GM12865 (cell line): ENCODE results near the gene ANKRD44.

Experiments used
- DNase-seq: peaks from one replicate; pipeline ENCODE4 v3.0.0; 2010; ENCODE audit warnings: low read depth
- H3K4me3 ChIP-seq: 2 replicates; pipeline ENCODE4 v1.5.1; 2011; ENCODE audit warnings: mild to moderate bottlenecking, low read depth, low read length, control low read depth
- TF ChIP-seq, protein P1 (sequence below): IDR thresholded peaks from 2 replicates; pipeline ENCODE4 v1.5.1; 2011; ENCODE audit warnings: low read length, control low read depth, low read depth, inconsistent platforms; ENCODE audit not compliant: insufficient read depth; ENCODE audit errors: missing control alignments

ANKRD44 gene

DNA sequence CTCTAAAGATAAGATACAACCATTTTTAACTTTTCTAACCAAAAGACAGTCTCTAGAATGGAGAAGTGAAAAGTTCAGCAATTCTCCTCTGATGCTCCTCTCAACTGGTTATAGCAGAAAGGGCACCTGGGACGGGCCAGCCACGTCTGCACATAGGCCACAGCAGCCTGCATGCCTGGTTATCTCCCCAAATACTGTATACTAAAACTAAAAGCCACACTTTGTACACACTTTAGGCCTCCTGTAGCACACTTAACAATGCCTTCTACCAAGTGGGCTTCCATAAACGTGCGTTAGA lies 179.1 kb downstream of the ANKRD44 start:
- peak; percentile 60 for DNase-seq
- TF ChIP-seq, protein P1, sequence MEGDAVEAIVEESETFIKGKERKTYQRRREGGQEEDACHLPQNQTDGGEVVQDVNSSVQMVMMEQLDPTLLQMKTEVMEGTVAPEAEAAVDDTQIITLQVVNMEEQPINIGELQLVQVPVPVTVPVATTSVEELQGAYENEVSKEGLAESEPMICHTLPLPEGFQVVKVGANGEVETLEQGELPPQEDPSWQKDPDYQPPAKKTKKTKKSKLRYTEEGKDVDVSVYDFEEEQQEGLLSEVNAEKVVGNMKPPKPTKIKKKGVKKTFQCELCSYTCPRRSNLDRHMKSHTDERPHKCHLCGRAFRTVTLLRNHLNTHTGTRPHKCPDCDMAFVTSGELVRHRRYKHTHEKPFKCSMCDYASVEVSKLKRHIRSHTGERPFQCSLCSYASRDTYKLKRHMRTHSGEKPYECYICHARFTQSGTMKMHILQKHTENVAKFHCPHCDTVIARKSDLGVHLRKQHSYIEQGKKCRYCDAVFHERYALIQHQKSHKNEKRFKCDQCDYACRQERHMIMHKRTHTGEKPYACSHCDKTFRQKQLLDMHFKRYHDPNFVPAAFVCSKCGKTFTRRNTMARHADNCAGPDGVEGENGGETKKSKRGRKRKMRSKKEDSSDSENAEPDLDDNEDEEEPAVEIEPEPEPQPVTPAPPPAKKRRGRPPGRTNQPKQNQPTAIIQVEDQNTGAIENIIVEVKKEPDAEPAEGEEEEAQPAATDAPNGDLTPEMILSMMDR, result no peak
- H3K4me3 ChIP-seq, result peak overlapping the region; percentile 29

- peak overlapping the region; percentile 51 for H3K4me3 ChIP-seq
- DNase-seq, result peak; percentile 85
Observed at GRCh38 chr2:197130318-197130717, 180.3 kb downstream of the ANKRD44 start.

GRCh38 chr2:197128897-197129296 lies 181.7 kb downstream of the ANKRD44 start:
- TF ChIP-seq, protein P1, result no peak
- DNase-seq, result no peak
- no peak overlapping the region for H3K4me3 ChIP-seq

More at GRCh38 chr2:197130318-197130717, 180.3 kb downstream of the ANKRD44 start:
- TF ChIP-seq, protein P1, result no peak

DNA sequence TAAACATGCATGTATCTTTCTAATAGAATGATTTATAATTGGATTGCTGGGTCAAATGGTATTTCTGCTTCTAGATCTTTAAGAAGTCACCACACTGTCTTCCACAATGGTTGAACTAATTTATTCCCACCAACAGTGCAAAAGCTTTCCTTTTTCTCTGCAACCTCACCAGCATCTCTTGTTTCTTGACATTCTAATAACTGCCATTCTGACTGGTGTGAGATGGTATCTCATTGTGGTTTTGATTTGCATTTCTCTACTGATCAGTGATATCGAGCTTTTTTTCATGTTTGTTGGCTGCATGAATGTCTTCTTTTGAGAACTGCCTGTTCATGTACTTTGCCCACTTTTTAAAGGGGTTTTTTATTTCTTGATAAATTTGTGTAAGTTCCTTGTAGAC lies 182.5 kb downstream of the ANKRD44 start:
- no peak overlapping the region for H3K4me3 ChIP-seq
- TF ChIP-seq, protein P1, result no peak
- DNase-seq, result no peak

DNA sequence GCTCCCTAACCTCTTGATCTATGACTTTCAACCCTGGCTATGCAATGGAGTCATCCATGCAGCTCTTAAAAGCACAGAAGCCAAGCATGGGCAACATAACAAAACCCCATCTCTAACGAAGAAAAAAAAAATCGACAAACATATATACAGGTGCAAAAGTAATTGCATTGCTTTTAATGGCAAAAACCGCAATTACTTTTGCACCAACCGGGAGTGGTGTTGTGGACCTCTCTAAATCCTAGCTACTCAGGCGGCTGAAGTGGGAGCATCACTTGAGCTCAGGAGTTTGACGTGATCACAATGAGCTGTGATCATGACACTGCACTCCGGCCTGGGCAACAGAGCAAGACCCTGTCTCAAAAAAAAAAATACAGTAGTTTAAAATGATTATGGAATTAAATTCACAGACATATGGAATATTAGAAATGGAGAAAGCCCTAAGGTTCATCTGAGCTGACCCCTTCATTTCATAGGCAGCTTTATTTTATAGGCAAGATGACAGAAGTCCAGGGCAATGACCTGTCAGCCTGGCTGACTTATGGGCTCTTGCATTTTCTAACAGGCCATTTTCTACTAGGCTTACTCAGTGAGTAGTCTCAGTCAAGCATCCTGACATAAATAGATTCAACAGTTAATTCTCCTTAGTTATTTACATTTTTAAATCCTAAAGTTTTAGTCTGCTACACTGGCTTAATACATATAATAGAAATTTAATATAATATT lies 183.8 kb downstream of the ANKRD44 start:
- no peak for DNase-seq
- no peak overlapping the region for H3K4me3 ChIP-seq
- TF ChIP-seq, protein P1, result no peak

- TF ChIP-seq, protein P1, result no peak
- no peak overlapping the region for H3K4me3 ChIP-seq
- no peak for DNase-seq
Observed at GRCh38 chr2:197124639-197125390, 185.8 kb downstream of the ANKRD44 start.
